GM21619 (cell line): ENCODE results near the gene YIF1B.
A peak's percentile ranks its signal among the peaks of the same experiment; 100 is the strongest.
"Not testable (repeated sequence)": the region's sequence is repeated elsewhere in the genome, so short reads cannot be mapped to it uniquely, and the experiment has no call there.

Experiments used
- ATAC-seq: cut with Tn5 transposase; IDR thresholded peaks from one replicate; pipeline ENCODE4 v1.9.1; 2021; ENCODE audit not compliant: unreplicated experiment

The YIF1B gene, protein sequence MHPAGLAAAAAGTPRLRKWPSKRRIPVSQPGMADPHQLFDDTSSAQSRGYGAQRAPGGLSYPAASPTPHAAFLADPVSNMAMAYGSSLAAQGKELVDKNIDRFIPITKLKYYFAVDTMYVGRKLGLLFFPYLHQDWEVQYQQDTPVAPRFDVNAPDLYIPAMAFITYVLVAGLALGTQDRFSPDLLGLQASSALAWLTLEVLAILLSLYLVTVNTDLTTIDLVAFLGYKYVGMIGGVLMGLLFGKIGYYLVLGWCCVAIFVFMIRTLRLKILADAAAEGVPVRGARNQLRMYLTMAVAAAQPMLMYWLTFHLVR

GRCh38 chr19:38315657-38316476, at the start of gene YIF1B:
YIF1B (minus strand) TSS chr19:38315947; CDS start chr19:38315917, 30 bp downstream.
- ATAC-seq = peak; percentile 81

DNA sequence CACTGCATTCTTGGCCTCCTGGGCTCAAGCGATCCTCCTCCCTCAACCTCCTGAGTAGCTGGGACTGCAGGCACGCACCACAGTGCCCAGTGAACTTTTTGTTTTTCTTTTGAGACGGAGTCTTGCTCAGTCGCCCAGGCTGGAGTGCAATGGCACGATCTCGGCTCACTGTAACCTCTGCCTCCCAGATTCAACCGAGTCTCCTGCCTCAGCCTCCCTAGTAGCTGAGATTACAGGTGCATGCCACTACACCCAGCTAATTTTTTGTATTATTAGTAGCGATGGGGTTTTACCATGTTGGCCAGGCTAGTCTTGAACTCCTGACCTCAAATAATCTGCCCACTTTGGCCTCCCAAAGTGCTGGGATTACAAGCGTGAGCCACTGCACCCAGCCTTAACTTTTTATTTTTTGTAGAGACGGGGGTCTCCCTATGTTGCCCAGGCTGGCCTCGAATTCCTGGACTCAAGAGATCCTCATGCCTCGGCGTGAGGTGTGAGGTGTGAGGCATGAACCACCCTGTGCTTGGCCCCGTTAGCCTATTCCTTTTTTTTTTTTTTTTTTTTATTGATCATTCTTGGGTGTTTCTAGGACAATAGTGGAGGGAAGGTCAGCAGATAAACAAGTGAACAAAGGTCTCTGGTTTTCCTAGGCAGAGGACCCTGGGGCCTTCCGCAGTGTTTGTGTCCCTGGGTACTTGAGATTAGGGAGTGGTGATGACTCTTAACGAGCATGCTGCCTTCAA, 47.4 kb upstream of the YIF1B start:
- ATAC-seq = not testable (repeated sequence)

- ATAC-seq = no peak
These were observed 46.6 kb upstream of the YIF1B start for GRCh38 chr19:38362076-38362945.

GRCh38 chr19:38361633-38362075, 45.9 kb upstream of the YIF1B start:
- ATAC-seq = no peak

DNA sequence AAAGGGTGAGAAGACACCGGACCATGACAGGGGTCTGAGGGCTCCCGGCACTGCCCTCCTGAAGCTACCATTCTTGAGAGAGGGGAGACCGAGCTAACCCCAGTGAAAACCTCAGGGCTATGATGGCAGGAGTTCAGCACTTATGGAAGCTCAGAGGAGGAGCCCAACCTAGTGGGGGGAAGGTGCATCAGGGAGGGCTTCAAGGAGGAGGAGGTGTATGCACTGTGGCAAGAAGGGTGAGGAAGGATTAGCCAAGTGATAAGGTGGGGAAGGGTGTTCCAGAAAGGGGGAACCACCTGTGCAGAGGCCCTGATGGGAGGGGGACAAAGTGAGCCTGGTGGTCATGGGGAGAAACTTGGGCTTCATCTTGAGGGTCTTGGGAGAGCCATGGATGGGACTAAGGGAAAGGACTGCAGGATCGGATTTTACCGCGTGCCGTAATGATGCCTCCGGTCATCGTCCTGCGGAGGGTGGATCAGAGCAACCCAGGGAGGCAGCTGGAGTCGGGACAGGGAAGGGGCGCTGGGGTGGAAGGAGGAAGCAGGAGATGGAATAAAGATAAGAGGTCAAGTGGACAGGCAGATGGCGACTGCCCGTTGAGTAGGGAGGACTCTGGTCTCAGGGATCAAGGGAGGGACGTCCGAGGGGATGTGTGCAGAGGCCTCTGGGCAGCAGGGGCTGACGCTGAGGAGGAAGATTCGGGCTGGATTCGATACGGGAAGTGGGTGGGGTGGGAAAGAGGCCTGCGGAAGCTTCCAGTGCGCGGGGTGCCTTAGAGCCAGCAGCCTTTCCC, 45.3 kb upstream of the YIF1B start:
- no peak for ATAC-seq

- no peak for ATAC-seq
These were observed 44.6 kb upstream of the YIF1B start for GRCh38 chr19:38360351-38360750.

- ATAC-seq = no peak
These were observed 43.7 kb upstream of the YIF1B start for GRCh38 chr19:38359242-38360021.

GRCh38 chr19:38358071-38358470, 42.3 kb upstream of the YIF1B start:
- no peak for ATAC-seq

GRCh38 chr19:38355728-38356725, 40.3 kb upstream of the YIF1B start:
- no peak for ATAC-seq

DNA sequence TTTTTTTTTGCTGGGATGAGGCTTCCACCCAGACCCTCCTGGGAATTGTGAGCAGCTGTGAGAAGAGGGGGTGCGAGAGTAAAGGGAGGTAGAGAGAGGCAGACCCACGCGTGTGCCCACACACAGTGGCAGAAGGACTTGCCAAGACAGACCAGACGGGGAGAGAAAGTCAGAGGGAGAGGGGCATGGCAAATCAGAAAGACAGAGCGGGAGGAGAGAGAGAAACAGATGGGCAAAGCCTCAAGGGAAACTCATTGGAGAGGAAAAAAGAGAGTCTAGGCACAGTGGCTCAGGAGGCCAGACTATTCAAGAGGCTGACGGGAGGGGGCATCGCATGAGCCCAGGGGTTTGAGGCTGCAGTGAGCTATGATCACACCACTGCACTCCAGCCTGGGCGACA, 36.9 kb upstream of the YIF1B start:
- ATAC-seq = no peak

- no peak for ATAC-seq
These were observed 36.2 kb upstream of the YIF1B start for GRCh38 chr19:38351865-38352395.

DNA sequence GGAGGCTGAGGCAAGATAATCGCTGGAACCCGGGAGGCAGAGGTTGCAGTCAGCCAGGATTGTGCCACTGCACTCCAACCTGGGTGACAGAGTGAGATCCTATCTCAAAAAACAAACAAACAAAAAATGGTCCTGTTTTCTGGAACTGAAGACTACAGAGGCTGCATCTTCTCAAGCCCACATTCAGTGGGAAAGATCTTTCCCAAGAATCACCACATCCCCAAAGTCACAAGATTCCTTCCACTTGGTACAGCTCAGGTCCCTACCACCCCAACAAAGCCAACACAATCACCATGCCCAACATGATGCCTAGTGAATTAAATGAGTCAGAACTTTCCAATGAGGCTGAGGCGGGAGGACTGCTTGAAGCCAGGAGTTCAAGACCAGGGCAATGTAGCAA, 35.1 kb upstream of the YIF1B start:
- ATAC-seq = no peak

DNA sequence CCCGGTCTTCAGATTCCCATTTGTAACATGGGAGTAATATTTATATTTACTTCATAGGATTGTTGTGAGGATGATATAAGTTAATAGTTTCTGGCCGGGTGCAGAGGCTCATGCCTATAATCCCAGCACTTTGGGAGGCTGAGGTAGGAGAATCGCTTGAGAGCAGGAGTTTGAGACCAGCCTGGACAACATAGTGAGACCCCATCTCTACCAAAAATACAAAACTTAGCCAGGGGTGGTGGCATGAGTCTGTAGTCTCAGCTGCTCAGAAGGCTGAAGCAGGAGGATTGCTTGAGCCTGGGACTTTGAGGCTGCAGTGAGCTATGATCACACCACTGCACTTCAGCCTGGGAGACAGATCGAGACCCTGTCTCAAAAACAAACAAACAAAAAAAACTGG, 31.1 kb upstream of the YIF1B start:
- no peak for ATAC-seq

- no peak for ATAC-seq
These were observed 25.2 kb upstream of the YIF1B start for GRCh38 chr19:38340927-38341326.

DNA sequence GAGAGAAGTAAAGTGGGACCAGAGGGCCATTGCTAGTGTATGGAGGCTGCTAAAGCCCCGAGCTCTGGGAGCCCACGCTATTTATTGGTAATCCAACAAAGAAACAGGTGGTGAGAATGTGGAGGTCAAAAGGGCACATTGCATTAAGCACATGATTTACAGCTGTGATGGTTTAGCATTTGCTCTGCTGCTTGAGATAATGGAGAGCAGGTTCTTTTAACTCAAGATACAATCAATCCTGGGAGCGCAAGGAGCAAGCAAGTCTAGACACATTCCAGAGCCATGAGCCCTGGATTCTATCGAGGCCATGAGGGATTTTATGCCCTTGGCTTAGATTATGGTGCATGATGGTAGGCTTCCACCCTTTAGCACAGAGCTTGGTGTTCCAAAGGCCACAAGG, 23.3 kb upstream of the YIF1B start:
- not testable (repeated sequence) for ATAC-seq

- ATAC-seq = no peak
These were observed 21.6 kb upstream of the YIF1B start for GRCh38 chr19:38337360-38337653.

DNA sequence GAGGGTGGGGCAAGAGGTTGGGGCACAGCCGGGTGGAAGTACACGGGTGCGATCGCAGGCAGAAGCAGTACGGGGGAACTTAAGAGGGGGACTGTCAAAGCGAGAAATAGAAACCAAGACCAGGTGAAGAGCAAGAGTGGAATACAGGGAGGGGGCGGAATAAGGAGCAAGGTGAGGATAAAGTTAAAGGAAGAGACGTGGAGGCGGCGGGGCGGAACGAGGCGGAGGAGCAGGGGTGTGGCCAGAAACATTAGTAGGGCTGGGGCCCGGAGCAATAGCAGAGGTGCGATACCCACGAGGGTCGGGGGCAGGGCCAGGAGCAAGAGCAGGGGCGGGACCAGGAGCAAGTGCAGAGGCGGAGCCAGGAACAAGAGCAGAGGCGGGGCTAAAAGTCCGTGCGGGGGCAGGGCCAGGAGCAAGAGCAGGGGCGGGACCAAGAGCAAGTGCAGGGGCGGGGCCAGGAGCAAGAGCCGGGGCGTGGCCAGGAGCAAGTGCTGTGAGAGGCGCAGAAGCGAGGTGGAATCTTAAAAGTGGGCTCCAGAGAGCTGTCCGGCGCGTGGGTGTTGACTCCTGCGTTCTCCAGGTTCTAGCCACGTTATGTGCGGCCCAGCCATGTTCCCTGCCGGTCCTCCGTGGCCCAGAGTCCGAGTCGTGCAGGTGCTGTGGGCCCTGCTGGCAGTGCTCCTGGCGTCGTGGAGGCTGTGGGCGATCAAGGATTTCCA, 21.1 kb upstream of the YIF1B start:
- peak; percentile 32 for ATAC-seq
